NCI-H1092 (cell line): ENCODE data around the gene MERTK.
"Not testable (repeated sequence)": the region's sequence is repeated elsewhere in the genome, so short reads cannot be mapped to it uniquely, and the experiment has no call there.

ENCODE experiments used
- DNase-seq: peaks from one replicate; lab custom pipeline; 2025; lab: John Stamatoyannopoulos, UW

Gene MERTK

DNA sequence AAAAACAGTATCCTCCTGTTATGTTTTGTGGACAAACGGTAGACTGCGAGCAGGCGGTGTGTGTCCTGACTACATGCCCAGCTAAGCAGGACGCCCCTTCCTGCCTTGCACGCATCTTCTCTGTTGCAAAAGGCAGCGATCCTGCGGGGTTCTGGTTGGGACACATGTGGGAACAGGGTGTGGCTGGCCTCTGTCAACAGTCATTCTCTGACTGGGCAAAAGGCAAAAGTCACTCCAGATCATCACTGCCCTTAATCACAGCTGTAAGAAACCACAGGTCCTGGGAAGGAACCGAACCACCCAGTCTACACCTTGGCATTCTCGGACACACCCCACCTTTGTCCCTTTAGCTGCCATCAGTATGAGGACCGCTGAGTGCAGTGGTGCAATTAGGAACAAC is 112.3 kb downstream of the MERTK start:
- no peak for DNase-seq

DNA sequence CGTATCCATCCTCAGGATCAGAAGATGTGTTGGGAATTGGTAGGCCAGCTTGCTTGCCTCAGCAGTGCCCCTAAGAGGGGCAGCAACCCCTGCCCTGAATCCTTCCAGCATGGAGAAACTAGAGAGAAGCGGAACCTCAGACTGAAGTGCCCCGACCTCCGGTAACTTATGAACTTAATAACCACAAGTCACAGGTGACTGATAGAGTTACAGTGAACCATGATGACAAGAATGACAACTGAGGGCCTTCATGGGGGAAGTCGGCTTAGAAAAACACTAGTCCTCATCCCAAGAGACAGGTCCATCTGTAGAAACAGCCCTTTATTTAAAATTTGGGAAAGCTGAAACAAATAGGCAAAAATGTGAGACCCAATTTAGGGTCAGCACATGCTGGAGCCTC is 114.1 kb downstream of the MERTK start:
- no peak for DNase-seq

DNA sequence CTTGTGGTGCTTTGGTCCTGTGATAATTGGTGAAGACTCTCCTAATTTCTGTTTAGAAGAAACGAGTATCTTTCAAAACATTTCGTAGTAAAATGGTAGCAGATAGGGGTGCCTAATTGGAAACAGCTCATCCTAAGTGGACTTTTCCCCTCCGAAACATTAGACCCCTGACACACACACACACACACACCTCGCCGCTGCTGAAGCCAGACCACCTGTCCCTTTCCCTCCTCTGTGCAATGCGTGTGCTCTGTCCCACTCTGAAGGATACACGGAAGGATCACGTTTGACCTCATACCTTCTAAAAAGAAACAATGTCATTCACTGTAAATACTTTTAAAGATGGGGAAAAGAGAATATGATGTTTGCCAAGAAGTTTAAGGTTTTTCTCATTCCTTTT is 120.4 kb downstream of the MERTK start:
- DNase-seq, result no peak

DNA sequence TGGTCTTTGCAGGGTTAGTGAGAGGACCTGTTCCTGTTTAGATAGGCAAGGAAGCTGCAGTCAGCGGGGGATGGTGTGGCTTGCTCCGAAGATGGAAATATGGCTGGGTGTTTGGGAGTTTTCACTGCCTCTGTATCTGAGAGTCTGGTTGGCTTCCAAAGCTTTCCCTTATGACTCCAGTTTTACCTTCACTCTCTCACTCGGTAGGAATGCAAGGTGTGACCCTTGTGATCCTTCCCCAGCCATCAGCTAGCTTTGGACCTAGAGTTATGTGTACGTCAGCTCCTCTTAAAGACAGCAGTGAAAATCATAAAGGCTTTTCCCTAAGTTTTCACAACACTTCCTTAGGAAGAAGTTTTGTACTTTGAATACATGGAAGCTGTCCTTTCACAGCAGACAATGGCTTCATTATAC is 121.2 kb downstream of the MERTK start:
- no peak for DNase-seq

DNA sequence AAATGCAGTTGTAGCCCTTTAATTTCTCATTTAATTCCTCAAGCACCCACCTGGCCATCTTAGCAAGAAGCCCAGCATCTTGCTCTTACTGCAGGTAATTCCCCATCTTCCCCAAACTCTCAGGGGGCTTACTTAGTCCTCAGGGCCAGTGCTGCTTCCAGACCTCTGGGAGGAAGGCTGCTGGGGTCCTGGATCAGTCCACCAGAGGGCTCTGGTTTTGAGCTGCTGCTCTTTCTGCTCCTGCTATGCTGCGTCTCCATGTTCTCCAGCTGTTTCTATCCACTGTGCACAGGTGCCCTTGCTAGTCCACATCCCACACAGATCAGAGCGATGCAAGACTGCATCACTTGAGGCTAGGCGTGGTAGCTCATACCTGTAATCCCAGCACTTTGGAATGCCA is 122.2 kb downstream of the MERTK start:
- no peak for DNase-seq

DNA sequence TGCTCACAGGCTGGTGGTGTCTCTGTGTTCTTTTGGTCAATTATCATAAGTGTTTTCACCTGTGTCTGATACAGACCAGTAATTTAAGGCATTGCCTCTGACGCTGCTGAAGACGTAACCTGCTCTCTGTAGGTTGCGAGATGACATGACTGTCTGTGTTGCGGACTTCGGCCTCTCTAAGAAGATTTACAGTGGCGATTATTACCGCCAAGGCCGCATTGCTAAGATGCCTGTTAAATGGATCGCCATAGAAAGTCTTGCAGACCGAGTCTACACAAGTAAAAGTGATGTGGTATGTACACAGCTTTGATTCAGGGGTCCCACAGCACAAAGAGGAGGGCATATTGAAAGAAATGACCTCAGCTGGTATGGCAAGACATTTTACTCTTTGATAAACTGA is 122.9 kb downstream of the MERTK start:
- DNase-seq, result no peak

- no peak for DNase-seq
Observed at GRCh38 chr2:112021781-112022231, 123.4 kb downstream of the MERTK start.

DNA sequence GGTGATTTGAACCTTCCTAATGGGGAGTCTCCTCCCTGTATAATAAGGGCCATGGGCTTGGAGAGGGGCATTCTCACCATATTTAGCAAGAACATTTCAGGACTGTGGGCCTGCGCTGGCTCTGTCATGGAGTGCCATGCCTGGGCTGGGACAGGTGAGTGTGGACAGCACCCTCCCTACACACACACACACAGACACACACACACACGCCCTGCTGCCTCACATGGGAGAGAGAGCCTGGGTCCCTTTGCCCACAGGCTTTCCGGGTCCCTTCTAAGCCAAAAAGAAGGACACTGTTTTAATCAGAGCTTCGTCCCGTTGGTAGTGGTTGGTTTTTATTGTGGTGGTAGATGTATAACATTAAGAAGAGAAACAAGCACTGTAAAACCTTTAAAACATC is 125.3 kb downstream of the MERTK start:
- DNase-seq, result no peak

DNA sequence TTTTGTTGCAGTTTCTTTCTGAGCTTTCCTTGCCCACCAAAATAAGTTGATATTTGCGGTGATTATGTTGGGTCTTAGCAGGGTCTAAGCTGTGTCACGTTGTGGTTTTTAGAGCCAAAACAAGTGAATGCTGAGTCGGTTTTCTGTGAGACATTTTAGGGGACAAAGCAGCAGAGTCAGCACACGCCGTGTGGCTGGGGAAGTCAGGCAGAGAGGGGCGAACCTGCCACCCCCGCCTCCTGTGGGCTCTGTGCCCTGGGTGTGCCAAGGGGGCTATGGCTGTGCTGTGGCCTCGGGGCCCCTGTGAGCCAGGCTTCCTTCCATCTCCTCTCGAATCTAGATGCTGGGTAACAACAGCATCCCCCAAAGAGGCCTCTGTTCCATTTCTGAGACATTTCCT is 125.8 kb downstream of the MERTK start:
- DNase-seq, result no peak

- DNase-seq, result no peak
Observed at GRCh38 chr2:112024896-112025491, 126.6 kb downstream of the MERTK start.

DNA sequence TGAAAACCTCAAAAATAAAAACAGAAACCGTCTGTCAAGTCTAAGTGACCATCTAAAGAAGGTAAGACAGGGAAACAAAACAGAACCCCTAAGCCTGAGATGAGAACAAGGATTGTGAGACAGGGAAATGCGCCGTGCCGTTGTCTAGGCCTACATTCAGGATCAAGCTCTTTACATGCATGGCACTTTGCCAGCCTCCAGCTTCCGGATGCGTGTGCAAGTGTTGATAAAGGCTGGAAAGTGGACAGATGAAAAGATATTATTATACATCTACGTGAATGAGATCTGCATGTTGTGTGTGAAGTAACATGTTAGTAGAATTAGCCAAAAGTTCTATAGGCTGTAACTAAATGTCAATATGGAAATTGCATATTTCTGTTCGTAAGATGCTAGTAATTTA is 128.1 kb downstream of the MERTK start:
- DNase-seq, result no peak

- no peak for DNase-seq
Observed at GRCh38 chr2:112027767-112028166, 129.4 kb downstream of the MERTK start.

- no peak for DNase-seq
Observed at GRCh38 chr2:112029164-112029563, 130.8 kb downstream of the MERTK start.

DNA sequence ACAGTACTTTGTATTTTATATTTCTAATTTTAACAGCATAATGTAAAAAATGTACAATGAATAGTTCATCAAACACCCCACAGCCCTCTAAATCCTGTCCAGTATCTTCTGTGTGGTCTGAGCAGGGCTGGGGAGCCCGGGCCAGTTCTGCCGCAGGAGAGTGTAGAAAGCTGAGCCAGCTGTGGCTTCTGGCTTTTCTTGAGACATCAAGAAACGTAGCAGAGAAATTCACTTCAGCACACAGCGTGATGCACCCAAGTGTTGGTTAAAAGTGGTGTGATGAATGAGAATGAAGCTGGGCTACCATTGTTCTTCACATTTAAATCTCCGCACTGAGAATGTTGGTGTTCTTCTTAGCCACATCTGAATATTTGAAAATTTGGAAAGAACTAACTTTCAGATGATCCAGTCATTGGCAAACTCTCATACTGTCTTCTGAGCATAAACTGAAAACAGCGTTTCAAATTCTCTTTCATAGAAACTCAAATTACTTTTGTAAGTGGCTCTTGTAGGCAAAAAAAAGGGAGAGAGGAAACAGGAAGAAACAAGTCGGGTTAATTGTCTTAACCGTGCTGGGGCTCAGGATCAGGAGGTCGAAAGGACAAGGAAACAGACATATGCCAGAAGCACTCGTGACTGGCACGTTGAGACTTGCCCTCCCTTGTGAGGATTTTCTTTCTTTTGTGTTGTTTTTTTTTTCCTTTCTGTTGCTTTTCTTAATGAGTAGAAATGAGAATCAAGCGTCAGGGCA is 133.2 kb downstream of the MERTK start:
- no peak for DNase-seq

DNA sequence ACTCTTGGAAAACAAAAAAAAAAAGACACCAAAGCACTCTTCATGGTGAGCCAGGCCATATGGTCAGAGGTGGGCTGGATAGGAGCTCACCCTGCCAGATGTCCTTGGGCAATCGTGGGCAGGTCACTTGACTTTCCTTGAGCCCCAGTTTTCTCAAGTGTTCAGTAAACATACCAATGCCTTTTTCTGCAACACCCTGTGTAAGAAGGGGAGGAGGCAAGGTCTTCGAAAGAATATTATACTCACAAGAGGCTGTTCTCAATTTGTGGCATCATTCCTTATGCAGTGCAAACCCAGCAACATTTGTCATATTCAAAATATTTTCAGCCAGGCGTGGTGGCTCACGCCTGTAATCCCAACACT is 133.8 kb downstream of the MERTK start:
- no peak for DNase-seq

DNA sequence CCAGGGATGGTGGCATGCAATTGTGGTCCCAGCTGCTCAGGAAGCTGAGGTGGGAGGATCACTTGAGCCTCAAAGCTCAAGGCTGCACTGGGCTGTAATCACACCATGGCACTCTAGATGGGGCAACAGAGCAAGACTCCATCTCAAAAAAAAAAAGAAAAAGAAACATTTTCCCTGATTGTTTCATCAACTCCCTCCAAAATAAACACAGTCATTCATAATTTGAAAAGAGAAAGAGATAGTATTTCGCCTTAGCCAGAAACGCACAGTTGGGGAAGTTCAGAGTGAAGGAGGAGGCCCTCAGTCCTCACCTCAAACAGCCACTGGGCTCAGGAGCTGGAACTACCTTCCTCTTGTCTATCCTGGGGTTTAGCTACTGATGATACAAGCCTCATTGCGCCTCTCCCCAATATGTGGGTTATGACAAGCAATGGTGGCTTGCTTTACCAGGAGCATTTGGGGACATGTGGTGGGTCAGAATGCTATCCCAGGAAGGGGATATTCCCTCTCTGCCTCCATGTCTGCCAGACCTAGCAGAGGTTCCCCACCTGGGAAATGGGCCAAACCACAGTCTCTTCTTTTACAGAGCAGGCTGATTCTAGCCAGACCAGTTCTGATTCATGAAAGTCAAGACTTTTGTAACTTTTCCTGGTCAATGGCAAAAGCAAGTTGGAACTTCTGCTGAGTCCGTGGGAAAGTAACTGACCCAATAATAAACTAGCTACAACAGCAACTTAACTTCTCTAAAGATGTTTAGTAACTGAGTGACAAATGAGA is 134.5 kb downstream of the MERTK start:
- no peak for DNase-seq

DNA sequence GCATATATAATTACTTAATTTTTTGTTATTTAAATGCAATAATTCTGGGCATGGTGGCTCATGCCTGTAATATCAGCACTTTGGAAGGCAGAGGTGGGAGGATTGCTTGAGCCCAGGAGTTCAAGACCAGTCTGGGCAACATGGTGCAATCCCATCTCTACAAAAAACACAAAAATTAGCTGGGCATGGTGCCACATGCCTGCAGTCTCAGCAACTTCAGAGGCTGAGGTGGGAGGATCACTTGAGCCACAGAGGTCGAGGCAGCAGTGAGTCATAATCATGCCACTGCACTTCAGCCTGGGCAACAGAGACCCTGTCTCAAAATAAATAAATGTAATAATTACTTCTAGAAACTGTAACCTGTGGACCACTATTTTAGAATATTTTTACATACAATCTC is 135.2 kb downstream of the MERTK start:
- DNase-seq, result no peak

- DNase-seq, result no peak
Observed at GRCh38 chr2:112034924-112035323, 136.5 kb downstream of the MERTK start.

GRCh38 chr2:112035786-112036185 is 137.4 kb downstream of the MERTK start:
- DNase-seq, result no peak

GRCh38 chr2:112039556-112039955 is 141.1 kb downstream of the MERTK start:
- not testable (repeated sequence) for DNase-seq

- not testable (repeated sequence) for DNase-seq
Observed at GRCh38 chr2:112040066-112040465, 141.7 kb downstream of the MERTK start.

DNA sequence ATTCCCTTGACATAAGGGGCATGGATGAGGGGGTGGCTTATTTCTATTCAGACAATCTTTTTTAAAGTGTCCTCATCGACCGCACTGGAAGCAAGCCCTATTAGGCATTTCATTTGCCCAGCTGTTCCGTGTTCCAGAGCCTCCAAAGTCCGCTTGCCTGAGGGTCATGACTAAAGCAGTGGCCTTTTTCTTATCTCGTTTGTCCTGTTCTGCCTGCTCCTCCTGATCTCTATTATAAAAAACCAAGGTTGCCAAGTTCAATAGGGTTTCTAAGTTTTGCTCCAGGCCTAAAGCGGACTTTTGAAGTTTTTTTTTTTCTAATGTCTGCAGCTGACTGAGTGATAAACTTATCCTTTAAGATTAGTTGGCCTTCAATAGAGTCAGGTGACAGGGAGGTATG is 143.1 kb downstream of the MERTK start:
- not testable (repeated sequence) for DNase-seq

DNA sequence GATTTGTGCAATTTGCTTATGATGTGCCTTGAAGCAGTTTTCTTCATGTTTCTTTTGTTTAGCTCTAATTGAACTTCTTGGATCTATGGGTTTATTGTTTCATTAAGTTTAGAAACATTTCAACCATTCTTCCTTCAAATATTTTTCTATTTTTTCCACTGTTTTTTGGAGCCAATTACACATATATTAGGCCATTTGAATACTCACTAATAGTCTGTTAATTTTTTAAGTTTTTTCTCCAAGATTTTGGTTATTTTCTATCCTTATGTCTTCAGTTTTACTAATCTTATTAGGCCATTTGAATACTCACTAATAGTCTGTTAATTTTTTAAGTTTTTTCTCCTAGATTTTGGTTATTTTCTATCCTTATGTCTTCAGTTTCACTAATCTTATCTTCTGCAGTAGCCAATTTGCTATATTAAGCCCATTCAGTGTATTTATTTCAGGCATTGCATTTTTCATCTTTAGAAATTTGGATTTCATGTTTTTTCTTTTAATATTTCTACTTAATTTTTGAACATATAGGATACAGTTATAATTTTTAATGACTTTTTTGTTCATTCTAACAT is 147.1 kb downstream of the MERTK start:
- DNase-seq, result no peak
